Liver (tissue), 9 donors: ENCODE measurements around the gene MAN2A2. TPM values are rescaled to one million over a fixed set of nuclear protein-coding genes. Genes with fewer than 3 reads are reported as not detected.

Experiments
- DNase-seq: peaks from one replicate; pipeline ENCODE4 v3.0.0-alpha.2; 2017; ENCODE audit warnings: low spot score
- H3K27ac ChIP-seq, 2 donors: one replicate each; pipeline ENCODE4 v1.7.0; 2013; ENCODE audit warnings: inconsistent platforms in 2 of 2, low read length in 2 of 2, control low read depth in 1 of 2, low read depth in 1 of 2, mild to moderate bottlenecking in 1 of 2
- H3K27me3 ChIP-seq, 4 donors: one replicate each; pipeline versions ENCODE4 v1.6.1 to v1.7.0; 2013; ENCODE audit warnings: low read length in 3 of 4, inconsistent platforms in 1 of 4, mild to moderate bottlenecking in 1 of 4, moderate library complexity in 1 of 4; ENCODE audit not compliant: control insufficient read depth in 4 of 4, insufficient read depth in 4 of 4
- H3K36me3 ChIP-seq, 4 donors: one replicate each; pipeline versions ENCODE4 v1.6.1 to v1.7.0; 2013; ENCODE audit warnings: low read length in 3 of 4, mild to moderate bottlenecking in 3 of 4, low read depth in 1 of 4, moderate library complexity in 1 of 4; ENCODE audit not compliant: control insufficient read depth in 4 of 4, insufficient read depth in 3 of 4
- H3K4me1 ChIP-seq, 4 donors: one replicate each; pipeline versions ENCODE4 v1.6.1 to v1.7.0; 2013; ENCODE audit warnings: low read length in 3 of 4, mild to moderate bottlenecking in 3 of 4, moderate library complexity in 1 of 4; ENCODE audit not compliant: control insufficient read depth in 4 of 4, insufficient read depth in 4 of 4
- H3K4me3 ChIP-seq, 3 donors: one replicate each; pipeline versions ENCODE4 v1.6.1 to v1.7.0; 2013; ENCODE audit warnings: low read length in 3 of 3, control low read depth in 1 of 3, low read depth in 1 of 3, mild to moderate bottlenecking in 1 of 3
- H3K9ac ChIP-seq, 2 donors: one replicate each; pipeline ENCODE4 v1.7.0; 2013; ENCODE audit warnings: low read length in 2 of 2, mild to moderate bottlenecking in 2 of 2, moderate library complexity in 2 of 2, control low read depth in 1 of 2, low read depth in 1 of 2
- H3K9me3 ChIP-seq, 4 donors: one replicate each; pipeline versions ENCODE4 v1.6.1 to v1.7.0; 2013; ENCODE audit warnings: low read length in 3 of 4; ENCODE audit not compliant: control insufficient read depth in 4 of 4
- EGR1 ChIP-seq, 2 donors: IDR thresholded peaks; 2 replicates each; pipeline ENCODE4 v1.6.1; 2016 to 2018; ENCODE audit warnings: antibody characterized with exemption in 2 of 2, low read depth in 2 of 2
- HNF4A ChIP-seq, 2 donors: conservative IDR thresholded peaks; 2 replicates each; pipeline ENCODE4 v1.6.1; 2016; ENCODE audit warnings: antibody characterized with exemption in 2 of 2, mild to moderate bottlenecking in 2 of 2
- JUND ChIP-seq, 2 donors: IDR thresholded peaks; 2 replicates each; pipeline ENCODE4 v1.6.1; 2016; ENCODE audit warnings: antibody characterized with exemption in 2 of 2
- NR2F2 ChIP-seq: IDR thresholded peaks from 2 replicates; pipeline ENCODE4 v1.6.1; 2016; ENCODE audit warnings: antibody characterized with exemption
- RAD21 ChIP-seq, 2 donors: IDR thresholded peaks; 2 replicates each; pipeline ENCODE4 v1.6.1; 2016; ENCODE audit warnings: antibody characterized with exemption in 2 of 2, mild to moderate bottlenecking in 2 of 2
- TAF1 ChIP-seq: conservative IDR thresholded peaks from 2 replicates; pipeline ENCODE4 v1.6.1; 2016; ENCODE audit warnings: antibody characterized with exemption, mild to moderate bottlenecking
- YY1 ChIP-seq: IDR thresholded peaks from 2 replicates; pipeline ENCODE4 v1.6.1; 2016; ENCODE audit warnings: antibody characterized with exemption, mild to moderate bottlenecking
- WGBS: extraction: QIAGEN DNeasy Blood & Tissue Kit; methylation state at CpG from one replicate; pipeline ENCODE4 v1.1.7; 2013; 5-methylcytosine and 5-hydroxymethylcytosine counted together
- polyA plus RNA-seq, 2 donors: library from polyadenylated mRNA; stranded (reverse) in 1 of 2; unstranded in 1 of 2; fragments of 200-250 nt in 1 of 2; fragments of >200 nt in 1 of 2; fragmentation: Nextera tagmentation in 1 of 2; extraction: Ambion mirVana in 1 of 2; gene quantifications; one replicate each; pipeline versions ENCODE4 v1.2.1 to v1.2.3, GENCODE V29; 2013 to 2015
- total RNA-seq, 2 donors: library from RNA; depleted of rRNA; stranded (reverse); fragments of >200 nt; gene quantifications; one replicate each; pipeline ENCODE4 v1.2.3, GENCODE V29; 2014
- TF ChIP-seq, protein P1 (sequence below): IDR thresholded peaks from 2 replicates; pipeline ENCODE4 v1.6.1; 2016; ENCODE audit warnings: antibody characterized with exemption, mild to moderate bottlenecking
- TF ChIP-seq, protein P2 (sequence below): IDR thresholded peaks from 2 replicates; pipeline ENCODE4 v1.6.1; 2016; ENCODE audit warnings: antibody characterized with exemption
- TF ChIP-seq, protein P3 (sequence below): fragments of 150-350 bp; IDR thresholded peaks from 2 replicates; pipeline ENCODE4 v1.5.1; 2017; ENCODE audit warnings: improper control_type of control experiment, low read depth, low read length; ENCODE audit not compliant: missing input control
- donor health status: healthy.
- donor health status: healthy.
- donor health status: healthy.
- donor health status: healthy.
- donor health status: healthy.

Gene MAN2A2
- total and polyA plus RNA-seq, 4 donors: 17.3 to 111 (median 50.9) TPM

DNA sequence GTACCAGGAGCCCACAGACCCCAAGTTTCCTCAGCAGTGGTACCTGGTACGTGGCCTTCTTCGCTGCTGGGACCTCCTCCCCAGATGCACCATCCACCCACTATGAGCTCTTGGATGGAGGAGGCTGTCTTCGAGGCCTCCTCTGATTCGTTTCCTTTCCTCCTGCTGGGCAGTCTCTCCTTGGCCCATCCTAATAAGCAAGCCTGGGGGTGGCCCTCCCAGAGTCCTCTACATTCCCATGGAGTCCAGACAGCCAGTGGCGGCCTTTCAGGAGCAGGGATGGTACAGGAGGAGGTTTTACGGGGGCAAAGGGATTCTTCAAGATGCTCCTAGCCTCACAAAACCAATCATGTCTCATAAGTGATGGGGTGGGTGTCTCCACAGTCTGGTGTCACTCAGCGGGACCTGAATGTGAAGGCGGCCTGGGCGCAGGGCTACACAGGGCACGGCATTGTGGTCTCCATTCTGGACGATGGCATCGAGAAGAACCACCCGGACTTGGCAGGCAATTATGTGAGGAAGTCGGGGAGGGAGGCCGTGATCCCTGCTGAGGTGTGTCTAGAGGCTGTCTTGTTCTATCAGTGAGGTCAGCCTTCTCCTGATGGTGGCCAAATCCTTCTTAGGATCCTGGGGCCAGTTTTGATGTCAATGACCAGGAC, 26.5 kb upstream of the MAN2A2 start:
- Histone ChIP-seq H3K36me3 (peaks cover 27 to 54% (median 41%) of the 10 kb centered on the region in 4 donors), H3K9ac (no peak overlapping the region), H3K9me3 (no peaks in the 10 kb centered on the region), H3K4me1 (peaks cover 12 to 75% (median 43%) of the 10 kb centered on the region in 4 donors), H3K27me3 (no peaks in the 10 kb centered on the region), H3K27ac (peak overlapping the region in 1 of 2 donors; percentile 24), H3K4me3 (no peak overlapping the region)
- no peak for TF ChIP-seq TAF1
- no peak for TF ChIP-seq YY1
- no peak for TF ChIP-seq EGR1 (IDR thresholded peaks at IDR 0.05; ENCODE audit: low read depth in 2 of 2)
- TF ChIP-seq, protein P1, sequence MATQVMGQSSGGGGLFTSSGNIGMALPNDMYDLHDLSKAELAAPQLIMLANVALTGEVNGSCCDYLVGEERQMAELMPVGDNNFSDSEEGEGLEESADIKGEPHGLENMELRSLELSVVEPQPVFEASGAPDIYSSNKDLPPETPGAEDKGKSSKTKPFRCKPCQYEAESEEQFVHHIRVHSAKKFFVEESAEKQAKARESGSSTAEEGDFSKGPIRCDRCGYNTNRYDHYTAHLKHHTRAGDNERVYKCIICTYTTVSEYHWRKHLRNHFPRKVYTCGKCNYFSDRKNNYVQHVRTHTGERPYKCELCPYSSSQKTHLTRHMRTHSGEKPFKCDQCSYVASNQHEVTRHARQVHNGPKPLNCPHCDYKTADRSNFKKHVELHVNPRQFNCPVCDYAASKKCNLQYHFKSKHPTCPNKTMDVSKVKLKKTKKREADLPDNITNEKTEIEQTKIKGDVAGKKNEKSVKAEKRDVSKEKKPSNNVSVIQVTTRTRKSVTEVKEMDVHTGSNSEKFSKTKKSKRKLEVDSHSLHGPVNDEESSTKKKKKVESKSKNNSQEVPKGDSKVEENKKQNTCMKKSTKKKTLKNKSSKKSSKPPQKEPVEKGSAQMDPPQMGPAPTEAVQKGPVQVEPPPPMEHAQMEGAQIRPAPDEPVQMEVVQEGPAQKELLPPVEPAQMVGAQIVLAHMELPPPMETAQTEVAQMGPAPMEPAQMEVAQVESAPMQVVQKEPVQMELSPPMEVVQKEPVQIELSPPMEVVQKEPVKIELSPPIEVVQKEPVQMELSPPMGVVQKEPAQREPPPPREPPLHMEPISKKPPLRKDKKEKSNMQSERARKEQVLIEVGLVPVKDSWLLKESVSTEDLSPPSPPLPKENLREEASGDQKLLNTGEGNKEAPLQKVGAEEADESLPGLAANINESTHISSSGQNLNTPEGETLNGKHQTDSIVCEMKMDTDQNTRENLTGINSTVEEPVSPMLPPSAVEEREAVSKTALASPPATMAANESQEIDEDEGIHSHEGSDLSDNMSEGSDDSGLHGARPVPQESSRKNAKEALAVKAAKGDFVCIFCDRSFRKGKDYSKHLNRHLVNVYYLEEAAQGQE: no peak
- no peak for TF ChIP-seq HNF4A (conservative IDR thresholded peaks at IDR 0.05)
- TF ChIP-seq NR2F2: no peak
- no peak for TF ChIP-seq RAD21 (IDR thresholded peaks at IDR 0.05)
- TF ChIP-seq JUND (IDR thresholded peaks at IDR 0.05): no peak
- TF ChIP-seq, protein P2, sequence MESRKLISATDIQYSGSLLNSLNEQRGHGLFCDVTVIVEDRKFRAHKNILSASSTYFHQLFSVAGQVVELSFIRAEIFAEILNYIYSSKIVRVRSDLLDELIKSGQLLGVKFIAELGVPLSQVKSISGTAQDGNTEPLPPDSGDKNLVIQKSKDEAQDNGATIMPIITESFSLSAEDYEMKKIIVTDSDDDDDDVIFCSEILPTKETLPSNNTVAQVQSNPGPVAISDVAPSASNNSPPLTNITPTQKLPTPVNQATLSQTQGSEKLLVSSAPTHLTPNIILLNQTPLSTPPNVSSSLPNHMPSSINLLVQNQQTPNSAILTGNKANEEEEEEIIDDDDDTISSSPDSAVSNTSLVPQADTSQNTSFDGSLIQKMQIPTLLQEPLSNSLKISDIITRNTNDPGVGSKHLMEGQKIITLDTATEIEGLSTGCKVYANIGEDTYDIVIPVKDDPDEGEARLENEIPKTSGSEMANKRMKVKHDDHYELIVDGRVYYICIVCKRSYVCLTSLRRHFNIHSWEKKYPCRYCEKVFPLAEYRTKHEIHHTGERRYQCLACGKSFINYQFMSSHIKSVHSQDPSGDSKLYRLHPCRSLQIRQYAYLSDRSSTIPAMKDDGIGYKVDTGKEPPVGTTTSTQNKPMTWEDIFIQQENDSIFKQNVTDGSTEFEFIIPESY: no peak
- WGBS: 91% methylated on average over 15 of the region's 15 CpGs
- DNase-seq: no peak

DNA sequence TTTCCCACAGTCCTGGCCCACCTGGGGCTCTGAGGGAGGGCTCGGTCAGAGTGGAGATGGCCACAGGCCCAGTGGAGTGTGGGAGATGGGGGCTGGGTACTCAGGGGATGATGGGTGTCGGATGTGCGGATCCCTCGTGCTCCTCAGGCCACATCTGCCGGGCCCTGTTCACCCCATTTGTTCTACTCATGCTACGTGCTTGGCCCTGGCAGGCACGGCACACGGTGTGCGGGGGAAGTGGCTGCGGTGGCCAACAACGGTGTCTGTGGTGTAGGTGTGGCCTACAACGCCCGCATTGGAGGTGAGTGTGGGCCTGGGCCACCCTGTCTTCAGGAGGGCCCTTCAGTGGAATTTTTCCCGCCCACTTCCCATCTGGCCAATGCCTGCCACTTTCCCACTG, 25.8 kb upstream of the MAN2A2 start:
- H3K27me3 ChIP-seq: no peaks in the 10 kb centered on the region
- H3K4me3 ChIP-seq: no peak overlapping the region
- peaks cover 27 to 57% (median 41%) of the 10 kb centered on the region in 4 donors for H3K36me3 ChIP-seq
- TF ChIP-seq, protein P3, sequence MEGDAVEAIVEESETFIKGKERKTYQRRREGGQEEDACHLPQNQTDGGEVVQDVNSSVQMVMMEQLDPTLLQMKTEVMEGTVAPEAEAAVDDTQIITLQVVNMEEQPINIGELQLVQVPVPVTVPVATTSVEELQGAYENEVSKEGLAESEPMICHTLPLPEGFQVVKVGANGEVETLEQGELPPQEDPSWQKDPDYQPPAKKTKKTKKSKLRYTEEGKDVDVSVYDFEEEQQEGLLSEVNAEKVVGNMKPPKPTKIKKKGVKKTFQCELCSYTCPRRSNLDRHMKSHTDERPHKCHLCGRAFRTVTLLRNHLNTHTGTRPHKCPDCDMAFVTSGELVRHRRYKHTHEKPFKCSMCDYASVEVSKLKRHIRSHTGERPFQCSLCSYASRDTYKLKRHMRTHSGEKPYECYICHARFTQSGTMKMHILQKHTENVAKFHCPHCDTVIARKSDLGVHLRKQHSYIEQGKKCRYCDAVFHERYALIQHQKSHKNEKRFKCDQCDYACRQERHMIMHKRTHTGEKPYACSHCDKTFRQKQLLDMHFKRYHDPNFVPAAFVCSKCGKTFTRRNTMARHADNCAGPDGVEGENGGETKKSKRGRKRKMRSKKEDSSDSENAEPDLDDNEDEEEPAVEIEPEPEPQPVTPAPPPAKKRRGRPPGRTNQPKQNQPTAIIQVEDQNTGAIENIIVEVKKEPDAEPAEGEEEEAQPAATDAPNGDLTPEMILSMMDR: no peak
- no peak overlapping the region for H3K9ac ChIP-seq
- H3K9me3 ChIP-seq: no peaks in the 10 kb centered on the region
- peaks cover 12 to 81% (median 49%) of the 10 kb centered on the region in 4 donors for H3K4me1 ChIP-seq
- 88% methylated on average over 14 of the region's 14 CpGs for WGBS
- no peak for DNase-seq
- H3K27ac ChIP-seq: peak overlapping the region in 1 of 2 donors; percentile 24
